SK-MEL-5 (cell line): Measurements from ENCODE around the gene NAV2. TPM values are rescaled to one million over a fixed set of nuclear protein-coding genes. Genes with fewer than 3 reads are reported as not detected.
A peak's percentile ranks its signal among the peaks of the same experiment; 100 is the strongest.
"Not testable (repeated sequence)": the region's sequence is repeated elsewhere in the genome, so short reads cannot be mapped to it uniquely, and the experiment has no call there.

ENCODE experiments used
- DNase-seq: peaks from one replicate; pipeline ENCODE4 v3.0.0-alpha.2; 2016; ENCODE audit warnings: low read depth, low spot score
- in situ Hi-C: cut with HindIII; loops from 2 replicates; pipeline ENCODE4 v1.10.0; 2016; ENCODE audit warnings: low sequenced_read_pairs, high pct_unique_total_duplicates, low pct_unique_long_range_greater_than_20kb
- total RNA-seq: library from RNA; depleted of rRNA; stranded (reverse); fragments of >200 nt; shearing (Covaris generic); gene quantifications from 2 replicates; pipeline ENCODE4 v1.2.3, GENCODE V29; 2014

The NAV2 gene
- total RNA-seq, 1 experiment from 2014 or later, result 14.5 TPM

DNA sequence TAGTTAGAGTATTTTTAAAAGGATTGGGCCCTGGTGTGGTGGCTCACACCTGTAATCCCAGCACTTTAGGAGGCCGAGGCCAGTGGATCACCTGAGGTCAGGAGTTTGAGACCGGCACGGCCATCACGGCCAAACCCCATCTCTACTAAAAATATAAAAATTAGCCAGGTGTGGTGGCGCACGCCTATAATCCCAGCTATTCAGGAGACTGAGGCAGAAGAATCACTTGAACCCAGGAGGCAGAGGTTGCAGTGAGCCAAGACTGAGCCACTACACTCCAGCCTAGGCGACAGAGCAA is 415.8 kb downstream of the NAV2 start:
- DNase-seq, in situ Hi-C loops: not testable (repeated sequence)

DNA sequence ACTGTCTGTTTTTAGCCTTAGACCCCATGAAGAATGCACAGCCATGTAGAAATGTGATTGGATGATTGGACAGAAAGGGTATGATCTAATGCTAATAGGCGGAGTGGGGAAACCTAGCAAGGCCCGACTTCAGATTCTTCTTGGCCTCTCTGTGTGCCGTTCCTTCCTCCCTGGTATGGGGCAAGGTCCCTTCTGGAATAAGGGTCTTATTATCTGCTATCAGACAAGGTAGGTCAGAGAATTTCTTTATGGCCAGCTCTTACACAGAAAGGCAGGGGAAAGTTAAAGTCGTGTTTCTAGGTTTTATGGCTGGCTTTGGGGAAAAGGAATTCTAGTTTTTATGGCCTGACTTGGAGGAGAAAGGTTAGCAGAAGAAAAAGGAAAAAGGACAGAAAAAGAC is 417.0 kb downstream of the NAV2 start:
- DNase-seq, result no peak
- in situ Hi-C loops, result no loop called here

DNA sequence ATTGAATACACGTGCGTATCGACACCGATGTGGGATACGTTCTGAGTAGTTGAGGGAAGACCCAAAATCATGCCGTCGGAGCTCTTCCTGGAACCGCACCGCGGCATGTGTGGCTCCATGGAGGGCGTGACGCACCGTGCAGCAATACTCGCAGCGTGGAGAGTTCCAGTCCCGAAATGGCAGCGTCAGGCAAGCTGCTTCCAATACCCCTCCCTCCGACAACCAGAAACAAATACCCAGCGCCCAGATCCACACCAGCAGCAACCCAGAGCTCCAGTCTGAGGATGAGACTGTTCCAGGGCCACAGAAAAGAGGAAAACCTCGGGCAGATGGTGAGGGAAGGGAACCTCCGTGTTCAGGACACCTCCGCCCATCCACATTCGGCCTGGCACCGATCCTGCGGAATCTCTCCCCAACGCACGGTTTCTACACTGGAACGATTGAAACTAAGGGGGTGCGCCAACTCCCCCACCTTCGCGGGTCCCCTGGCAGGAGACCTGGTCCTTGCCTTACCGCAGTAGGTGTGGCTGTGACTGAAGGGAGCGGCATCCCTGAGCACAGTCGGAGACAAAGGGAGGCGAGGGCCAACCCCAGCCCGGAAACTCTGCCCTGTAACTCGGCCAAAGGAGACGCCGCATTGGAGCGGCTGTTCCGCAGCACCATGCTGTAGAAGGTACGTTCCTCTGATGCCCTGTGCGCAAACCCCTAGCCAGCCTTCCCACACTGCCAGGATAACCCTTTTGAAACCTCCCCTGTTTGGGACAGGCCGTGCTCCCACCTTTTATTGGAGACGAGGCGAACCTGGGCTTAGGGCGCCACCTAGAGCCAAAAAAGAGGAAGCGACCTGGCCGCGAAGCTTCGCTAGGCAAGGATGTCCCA is 419.4 kb downstream of the NAV2 start:
- no peak for DNase-seq
- in situ Hi-C loops, result no loop called here

DNA sequence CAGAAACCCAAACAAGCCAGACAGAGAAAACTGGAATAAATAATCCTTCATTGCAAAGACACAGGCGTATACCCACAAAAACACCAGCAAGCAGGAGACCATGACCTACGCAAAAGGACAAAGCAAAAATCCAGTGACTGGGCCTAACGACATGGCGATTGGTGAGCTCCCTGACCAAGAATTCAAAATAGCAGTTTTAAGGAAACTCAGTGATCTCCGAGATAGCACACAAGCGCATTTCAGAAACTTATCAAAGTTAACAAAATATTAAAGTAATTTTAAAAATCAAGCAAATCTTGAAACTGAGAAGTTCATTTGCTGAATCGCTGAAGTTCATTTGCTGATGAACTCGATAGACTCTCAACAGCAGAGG is 420.0 kb downstream of the NAV2 start:
- in situ Hi-C loops, result no loop called here
- no peak for DNase-seq

DNA sequence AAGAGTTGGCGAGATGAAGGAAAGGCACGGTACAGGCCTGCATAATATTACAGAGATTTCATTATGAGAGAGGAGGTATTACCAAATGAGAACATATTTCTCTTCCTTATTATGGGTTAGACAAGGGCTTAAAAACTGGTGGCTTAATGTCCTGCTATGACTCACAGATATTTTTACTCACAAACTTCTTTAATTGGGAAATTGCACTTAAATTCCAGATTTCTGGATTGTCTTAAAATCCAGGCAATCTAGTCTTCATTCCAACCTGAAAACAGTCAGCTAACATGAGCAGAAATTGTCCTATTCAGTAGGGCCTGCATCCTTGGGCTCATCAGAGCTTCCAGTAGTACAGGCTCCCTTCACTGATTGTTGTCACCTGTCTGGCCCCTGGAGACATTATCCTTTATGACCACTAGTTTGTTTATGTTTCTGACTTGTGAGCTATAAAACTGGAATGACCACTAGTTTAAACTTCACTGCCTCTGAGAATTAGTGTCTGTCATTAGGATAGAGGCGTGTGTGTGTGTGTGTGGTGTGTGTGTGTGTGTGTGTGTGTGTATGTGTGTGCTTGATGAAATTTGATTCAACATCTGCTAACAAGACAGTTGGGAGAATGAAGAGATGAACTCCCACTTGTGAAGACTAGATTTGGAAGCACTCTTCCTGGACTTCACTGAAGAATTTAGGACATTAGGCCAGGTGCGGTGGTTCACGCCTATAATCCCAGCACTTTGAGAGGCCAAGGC is 422.5 kb downstream of the NAV2 start:
- in situ Hi-C loops, result no loop called here
- DNase-seq, result no peak

DNA sequence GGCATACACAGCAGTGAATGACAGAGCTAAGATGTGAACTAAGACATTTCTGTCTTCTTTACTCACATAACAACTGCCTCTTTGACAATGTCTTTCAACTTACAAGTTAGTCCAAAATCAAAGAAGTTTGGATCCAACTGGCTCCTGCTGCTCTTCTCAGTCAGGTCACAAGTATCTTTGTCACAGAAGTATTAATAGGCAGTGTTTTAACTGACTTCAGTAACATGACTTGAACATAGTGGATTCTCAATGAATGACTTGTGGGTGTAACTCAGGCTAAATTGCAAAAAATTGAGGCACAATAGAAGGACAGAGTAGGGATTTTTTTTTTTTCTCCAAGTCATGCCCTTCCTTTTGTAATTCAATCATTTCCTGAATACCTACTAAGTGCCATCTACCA is 425.0 kb downstream of the NAV2 start:
- DNase-seq, result peak; percentile 49
- in situ Hi-C loops, result no loop called here

DNA sequence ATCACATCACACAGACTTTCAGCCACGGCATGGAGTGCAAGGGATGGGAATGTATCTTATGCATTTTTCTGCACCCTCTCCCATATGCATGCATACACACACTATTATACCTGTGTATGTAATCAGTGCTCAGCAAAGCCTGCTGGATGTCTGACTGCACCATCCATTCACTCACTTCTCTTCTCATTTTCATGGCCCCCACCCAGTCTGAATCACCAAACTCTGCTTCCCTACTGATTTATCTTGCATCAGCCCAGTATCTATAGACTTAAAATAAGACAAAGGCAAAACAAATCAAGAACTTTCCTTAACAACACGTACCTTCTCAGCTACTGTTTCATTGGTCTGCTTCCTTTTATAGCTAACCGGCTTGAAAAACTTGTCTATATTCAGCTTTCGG is 426.1 kb downstream of the NAV2 start:
- in situ Hi-C loops, result no loop called here
- DNase-seq, result no peak

DNA sequence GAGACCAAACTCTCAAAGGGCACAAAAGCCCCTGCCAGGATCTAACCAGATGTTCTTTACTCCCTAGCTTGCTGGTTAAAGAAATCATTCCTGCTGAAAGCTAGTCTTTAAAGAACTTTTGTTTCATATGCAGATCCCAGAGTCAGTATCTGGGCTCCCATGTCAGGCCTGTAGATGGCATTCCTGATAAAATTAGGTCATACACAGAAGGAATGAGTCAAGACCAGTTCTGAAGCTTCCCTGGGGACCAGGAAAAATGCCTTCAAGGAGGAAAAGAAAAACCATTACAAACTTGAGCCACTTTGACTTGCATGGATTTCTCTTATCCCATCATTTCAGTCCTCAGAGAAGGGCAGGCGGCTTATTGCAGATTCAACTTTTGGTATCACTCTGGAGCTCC is 441.7 kb downstream of the NAV2 start:
- DNase-seq, result peak; percentile 52
- in situ Hi-C loops, result no loop called here

DNA sequence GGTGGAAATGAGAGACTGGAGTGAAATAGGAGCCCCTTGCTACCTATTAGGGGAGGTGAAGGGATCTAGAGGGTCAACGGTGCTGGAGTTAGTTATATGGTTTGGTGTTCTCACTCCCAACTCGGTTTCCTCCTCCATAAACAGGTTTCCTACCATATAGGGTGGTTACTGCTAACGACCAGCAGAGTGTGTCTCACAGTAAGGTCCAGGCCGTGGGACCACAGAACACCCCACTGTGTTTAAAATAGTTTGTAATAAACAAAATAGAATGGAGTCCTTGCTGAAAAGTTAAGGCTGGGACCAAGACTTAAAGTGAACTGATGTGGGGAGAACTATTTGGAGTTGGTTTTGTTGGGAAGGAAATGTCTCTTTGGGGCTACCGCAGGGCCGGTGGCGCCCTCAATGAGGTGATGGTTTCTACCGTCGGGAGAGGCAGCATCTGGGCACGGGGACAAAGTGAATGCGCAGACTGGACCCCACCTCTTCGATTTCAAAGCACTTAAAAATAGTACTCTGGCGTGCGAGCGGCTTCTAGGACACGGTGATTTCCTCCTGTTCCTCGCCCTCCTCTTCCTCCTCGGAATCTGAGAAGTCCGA is 443.1 kb downstream of the NAV2 start:
- no peak for DNase-seq
- in situ Hi-C loops, result no loop called here

DNA sequence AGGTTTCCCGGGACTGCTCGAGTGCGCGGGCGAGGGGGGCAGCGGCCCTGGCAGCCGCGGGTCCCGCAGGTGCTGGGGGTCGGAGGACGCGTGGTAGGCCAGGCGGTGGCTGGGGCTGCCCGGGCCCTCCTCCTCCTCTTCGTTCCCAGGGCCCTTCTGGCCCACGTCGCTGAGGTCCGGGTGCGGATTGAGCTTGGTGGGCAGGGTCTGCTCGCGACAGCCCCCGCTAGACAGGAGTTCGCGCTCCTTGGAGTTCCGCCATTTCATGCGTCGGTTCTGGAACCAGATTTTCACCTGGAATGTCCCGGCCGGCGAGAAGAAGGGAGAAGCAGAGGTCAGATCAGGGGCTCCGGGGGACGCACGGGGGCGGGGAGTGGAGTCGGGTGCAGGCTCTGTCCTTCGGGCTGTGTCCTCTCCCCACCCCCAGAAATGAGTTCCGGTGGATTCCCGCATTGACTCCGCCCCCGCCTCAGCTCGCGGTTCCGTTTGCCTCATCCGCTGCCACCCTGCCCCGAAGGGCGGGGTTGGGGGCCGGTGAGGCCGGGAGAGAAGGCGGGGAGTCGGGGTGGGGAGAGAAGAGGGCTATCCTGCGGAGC is 443.7 kb downstream of the NAV2 start:
- no peak for DNase-seq
- in situ Hi-C loops, result no loop called here

DNA sequence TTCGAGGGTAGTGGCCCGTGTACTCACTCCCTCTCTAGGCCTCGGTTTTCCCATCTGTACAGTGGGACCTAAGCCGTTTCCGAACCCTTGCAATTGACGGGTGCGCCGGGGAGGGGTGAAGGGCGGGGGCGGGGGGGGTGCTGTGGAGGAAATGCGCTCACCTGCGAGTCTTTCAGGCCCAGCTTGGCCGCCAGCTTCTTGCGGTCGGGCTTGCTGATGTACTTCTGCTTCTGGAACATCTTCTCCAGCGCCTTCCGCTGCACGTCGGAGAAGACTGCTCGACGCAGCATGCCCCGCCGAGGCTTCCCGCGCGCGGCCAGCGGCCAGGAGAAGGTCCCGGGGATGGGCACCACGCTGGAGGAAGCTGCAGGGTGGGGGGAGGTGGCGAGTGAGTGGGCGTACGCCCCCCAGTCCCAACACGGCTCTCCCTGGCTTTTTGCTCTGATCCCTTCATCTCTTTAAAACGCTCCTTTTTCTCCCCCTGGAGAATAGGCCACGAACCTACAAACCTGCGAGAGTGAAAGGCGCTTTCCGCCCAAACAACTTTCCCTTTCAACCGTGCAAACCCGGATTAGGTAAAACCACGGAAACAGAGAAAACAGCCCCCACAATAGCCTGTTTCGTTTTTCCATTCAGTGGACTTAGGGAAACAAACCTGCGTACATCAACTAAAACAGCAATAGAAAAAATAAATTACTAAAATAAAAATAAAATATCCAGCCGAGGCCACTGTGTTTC is 444.4 kb downstream of the NAV2 start:
- no peak for DNase-seq
- in situ Hi-C loops, result no loop called here

DNA sequence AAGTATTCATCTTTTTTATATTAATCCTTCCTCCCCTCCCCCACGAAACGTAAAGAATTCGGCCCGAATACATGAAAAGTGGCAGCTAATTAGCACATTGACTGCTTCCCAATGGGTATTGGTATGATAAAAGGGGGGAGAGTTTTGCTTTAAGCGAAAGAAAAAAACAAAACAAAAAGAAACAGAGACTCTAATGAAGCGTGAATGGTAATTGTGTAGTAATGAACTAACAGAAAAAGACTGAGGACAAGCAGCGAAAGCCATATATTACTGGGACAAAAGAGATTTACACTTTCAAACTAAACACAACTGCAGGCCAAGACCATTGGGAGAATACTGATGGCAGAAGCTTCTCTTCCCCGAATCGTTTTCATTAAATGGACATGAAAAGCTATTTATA is 445.1 kb downstream of the NAV2 start:
- no peak for DNase-seq
- in situ Hi-C loops, result no loop called here

DNA sequence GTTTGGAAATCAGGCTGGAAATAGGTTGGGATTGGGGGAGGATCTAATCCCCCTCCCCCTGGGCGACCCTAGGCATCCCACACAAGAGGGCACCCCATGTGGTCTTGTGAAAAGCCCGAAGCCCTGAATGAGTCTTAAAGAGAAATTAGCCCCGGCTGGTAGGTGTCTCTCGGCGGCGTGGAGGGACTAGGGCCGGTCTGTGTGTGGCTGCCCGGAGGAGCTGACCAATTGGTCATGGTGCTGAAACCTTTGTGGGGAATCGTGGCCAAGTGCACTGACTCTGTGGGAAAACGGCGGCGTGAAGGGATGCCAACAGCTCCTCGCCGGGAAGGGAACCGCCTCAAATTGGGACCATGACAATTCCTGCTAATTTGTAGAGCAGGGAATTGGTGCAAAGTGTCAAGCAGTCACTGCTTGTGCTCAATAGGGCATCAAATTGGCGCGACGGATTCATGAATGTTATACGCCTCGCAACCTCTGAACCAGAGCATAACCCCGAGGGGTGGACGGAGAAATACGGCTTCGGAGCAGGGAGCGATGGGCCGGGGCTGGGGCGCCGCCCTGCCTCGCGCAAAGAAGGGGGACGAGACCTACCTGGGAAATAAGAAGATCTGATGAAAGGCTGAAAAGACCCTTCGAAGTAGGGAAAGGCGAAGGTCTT is 446.1 kb downstream of the NAV2 start:
- in situ Hi-C loops, result no loop called here
- DNase-seq, result peak; percentile 54

DNA sequence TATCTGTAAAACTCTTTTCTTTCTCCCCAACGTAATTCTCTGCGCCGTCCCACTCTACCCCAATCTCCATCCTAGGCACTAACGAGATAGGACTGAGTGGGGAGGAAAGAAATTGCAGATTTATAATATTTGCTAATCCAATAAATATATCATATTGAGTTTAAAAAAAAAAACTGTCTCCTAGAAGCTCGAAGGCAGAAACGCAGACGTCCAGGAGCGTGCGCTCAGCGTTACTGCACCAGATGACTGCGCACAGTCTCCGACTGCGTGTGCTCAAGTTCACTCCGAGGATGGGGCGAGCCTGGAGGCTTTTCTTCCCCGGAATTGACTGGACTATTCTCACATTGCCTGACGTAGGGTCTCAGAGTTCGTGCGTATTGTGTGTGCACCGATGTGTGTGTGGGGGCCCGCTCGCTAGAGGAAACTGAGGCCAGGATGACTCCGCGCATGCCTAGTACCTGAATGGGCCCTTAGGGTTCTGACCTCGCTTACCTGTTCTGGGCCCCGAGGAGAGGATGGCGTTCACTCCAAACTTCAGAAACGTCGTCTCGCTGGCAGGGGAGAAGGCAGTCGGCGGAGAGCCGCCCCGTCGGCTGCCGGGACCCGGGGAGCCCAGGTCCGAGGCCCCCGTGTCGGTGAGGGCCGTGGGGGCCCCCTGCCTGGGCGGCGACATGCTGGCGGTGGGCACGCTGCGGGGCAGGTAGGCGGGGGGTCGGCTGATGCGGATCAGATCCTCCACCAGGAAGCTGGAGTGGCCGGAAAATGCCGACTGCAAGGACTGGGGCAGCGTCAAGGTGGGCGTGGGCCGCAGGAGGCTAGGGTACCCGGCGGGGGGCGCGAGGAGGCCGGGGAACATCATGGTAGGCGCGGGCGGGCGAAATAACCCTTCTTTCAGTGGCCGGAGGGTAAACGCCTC is 447.1 kb downstream of the NAV2 start:
- in situ Hi-C loops, result no loop called here

DNA sequence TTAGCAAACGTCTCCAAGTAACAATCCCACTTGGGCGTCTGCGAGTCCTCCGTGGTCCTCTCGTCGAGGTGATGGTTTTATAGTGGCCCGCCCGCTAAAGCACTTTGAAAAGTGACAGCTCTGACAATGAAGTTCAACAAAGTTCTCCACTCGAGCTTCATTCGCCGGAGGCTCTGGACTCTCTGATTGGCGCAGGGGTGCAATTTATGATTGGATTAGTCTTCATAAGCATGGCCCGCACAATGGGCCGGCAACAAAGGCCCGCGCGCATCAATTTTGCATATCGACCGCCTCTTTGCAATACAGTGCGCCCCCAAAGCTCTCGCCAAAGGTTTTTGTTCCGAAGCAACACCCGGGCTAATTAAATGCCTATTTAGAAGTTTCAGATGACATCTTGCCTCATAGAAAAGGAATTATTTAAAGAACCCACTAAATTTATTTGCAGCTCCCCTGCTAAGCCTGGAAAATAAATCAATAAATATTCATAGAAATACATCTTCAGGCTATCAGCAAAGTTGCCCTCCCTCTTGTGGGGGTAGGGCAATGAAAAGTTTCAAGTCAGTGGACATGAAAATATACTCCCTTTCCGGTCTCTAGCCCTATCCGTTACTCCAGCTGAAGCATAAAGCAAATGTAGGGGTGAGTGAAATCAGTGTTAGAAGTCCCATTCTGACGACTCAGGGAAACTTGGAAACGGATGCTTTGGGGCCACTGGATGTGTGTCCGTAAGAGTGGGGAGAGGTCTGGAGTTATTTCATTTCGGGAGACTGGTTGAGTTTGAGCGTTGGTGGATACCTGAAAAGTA is 448.0 kb downstream of the NAV2 start, which contains the start of gene DBX1:
DBX1 (minus strand) TSS at position 51 of the 805 bp plus-strand sequence. CDS start 151 bp downstream, outside the sequence.
- in situ Hi-C loops, result no loop called here
- no peak for DNase-seq

More for the DNA sequence above, 447.1 kb downstream of the NAV2 start:
- no peak for DNase-seq
